GDM1 (cell line): ENCODE measurements around the gene JMJD4.
A peak's percentile ranks its signal among the peaks of the same experiment; 100 is the strongest.

Source experiments
- DNase-seq: peaks from one replicate; lab custom pipeline; 2025; lab: John Stamatoyannopoulos, UW

The JMJD4 gene, protein sequence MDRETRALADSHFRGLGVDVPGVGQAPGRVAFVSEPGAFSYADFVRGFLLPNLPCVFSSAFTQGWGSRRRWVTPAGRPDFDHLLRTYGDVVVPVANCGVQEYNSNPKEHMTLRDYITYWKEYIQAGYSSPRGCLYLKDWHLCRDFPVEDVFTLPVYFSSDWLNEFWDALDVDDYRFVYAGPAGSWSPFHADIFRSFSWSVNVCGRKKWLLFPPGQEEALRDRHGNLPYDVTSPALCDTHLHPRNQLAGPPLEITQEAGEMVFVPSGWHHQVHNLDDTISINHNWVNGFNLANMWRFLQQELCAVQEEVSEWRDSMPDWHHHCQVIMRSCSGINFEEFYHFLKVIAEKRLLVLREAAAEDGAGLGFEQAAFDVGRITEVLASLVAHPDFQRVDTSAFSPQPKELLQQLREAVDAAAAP

DNA sequence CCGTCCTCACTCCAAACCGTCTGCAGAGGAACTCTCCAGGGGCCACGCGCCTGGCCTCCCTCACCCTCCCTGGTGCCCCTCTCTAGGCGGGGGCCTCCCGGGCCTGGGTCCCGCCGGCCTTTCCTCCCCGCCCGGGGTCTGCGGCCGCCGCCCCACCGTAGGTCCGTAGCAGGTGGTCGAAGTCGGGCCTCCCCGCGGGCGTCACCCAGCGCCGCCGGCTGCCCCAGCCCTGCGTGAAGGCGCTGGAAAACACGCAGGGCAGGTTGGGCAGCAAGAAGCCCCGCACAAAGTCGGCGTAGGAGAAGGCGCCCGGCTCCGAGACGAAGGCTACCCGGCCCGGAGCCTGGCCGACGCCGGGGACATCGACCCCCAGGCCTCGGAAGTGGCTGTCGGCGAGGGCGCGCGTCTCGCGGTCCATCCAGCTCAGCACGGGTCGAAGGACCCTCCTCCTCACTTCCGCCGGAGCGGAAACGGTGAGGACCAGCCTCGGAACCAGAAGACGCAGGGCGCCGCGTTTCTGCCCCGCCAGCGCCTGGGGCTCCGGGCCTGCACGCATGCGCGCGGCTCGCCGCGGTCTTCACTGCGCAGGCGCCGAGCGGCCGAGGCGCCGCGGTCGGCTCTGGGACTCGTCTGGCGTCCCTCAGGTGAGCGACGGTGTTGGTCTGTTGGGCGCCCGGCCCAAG is at the start of gene JMJD4, which contains the start of gene SNAP47:
Gene JMJD4 (minus strand): TSS at position 447 of the 683 bp plus-strand sequence. CDS start 29 bp downstream, at position 418.
Gene SNAP47 (plus strand): TSS at position 580 of the 683 bp plus-strand sequence. CDS start 12,302 bp downstream, outside the sequence.
- DNase-seq: peak; percentile 89

DNA sequence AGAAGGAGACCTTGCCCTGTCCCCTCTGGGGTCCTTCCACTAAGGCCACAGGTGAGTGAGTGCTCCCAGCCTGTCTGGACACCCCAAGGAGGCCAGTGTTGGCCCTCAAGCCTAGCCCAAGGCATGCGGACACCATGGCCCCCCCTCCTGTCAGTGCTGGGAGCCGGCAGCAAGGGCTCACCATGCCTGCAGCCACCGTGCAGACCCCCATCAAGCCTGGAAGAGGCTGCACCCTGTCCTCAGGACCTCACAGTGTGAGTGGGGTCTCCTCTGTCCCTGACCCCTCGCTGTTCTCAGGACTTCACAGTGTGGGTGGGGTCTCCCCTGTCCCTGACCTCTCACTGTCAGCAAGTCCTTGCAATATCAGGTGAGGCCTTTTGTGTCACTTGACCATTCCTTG is 47.1 kb upstream of the JMJD4 start:
- DNase-seq: no peak

DNA sequence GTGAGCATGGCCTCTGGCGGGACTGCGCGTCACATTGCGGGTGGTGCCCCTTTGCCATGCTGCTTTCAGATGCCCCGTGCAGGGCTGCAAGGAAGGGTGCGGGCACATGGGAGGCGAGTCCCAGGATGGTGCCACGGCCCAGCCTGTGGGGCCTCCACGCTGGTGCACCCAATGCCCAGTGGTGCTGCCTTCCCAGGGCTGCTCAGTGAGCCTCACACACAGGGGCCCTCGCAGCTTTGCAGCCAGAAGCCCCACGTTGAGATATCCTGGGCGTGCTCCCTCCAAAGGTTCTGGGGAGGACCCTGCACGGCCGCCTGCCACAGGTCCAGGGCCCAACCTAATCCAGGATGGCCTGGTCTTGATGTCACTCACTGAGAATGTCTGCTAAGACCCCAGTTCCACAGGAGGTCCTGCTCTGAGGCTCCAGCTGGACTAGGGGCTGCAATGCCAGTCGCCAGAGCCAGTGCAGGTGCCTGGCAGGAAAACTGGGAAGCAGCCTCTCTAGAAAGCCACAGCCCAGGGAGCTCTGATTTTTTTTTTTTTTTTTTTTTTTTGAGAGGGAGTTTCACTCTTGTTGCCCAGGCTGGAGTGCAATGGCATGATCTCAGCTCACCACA is 46.3 kb upstream of the JMJD4 start:
- no peak for DNase-seq

DNA sequence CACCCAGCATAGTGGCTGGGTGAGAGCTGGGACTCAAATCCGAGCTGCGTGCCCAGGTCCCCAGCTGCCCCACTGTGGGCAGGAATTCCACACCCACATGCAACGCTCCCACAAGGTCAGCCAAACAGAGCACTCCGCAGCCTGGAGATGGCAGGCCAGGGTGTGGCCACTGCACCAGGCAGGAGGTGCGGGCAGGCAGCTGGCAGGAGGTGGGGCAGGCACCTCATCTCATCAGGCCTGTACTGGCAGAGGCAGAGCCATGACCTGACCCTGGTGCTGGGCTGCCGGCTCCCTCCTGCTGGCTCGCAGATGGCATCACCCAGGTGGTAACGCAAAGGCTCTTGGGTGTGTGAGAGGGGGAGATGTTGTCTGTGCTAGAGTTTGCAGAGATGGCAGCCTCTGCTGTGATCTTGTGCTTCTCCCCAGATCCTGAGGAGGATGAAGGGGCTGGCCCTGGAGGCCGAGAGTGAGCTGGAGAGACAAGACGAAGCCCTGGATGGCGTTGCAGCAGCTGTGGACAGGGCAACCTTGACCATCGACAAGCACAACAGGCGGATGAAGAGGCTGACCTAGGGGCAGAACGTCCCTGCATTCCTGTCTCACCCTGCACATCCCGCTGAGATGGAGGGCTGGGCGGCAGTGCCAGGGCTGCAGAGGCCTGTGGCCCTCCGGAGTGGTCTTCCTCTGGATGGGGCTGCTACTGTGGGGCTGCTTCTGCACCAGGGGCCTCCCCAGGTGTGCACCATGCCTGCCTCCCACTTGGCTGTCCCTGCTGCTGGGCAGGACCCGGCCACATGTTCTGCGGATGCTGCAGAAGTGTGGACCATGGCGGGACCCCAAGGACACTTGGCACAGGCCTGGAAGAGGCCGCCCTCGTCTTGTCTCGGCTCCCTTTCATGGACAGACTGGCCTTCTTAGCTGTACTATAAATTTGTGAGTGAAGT is 45.3 kb upstream of the JMJD4 start:
- no peak for DNase-seq

DNA sequence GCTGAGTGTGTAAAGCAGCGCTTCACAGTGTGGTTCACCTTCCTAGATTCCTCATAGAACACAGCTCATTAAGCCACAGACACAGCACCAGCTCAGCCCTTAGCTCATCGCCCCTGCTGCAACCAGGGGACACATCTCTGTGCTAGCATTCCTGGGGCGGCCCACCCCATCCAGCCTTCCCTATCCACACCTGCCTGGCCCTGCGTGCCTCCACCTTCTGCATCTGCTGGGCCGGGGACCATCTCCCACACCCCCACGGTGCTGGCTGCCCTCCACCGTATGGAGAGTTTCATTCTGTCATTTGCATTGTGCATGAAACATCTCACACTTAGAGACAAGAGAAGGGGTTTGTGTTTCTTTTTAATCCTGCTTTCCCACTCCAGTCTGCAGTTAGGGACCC is 44.6 kb upstream of the JMJD4 start:
- DNase-seq: no peak

DNA sequence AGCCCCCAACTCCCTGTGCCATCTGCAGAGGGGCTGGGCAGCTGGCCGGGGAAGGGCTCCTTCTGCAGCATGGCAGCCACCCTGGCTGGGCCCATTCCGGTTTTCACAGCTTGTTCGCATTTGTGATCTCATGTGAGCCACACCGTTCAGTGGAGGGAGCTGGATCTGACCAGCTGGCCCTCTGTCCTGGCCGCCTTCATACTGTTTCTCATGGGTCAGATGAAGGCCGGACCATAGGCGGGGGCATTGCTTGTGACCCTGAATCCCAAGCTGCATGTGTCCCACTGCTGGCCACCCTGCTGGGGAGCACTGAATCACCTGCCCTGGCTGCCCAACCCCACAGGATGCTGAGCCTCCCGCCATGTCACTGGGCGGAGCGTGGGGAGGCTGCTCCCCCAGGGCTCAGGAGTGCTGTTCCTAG is 43.9 kb upstream of the JMJD4 start:
- DNase-seq: no peak

DNA sequence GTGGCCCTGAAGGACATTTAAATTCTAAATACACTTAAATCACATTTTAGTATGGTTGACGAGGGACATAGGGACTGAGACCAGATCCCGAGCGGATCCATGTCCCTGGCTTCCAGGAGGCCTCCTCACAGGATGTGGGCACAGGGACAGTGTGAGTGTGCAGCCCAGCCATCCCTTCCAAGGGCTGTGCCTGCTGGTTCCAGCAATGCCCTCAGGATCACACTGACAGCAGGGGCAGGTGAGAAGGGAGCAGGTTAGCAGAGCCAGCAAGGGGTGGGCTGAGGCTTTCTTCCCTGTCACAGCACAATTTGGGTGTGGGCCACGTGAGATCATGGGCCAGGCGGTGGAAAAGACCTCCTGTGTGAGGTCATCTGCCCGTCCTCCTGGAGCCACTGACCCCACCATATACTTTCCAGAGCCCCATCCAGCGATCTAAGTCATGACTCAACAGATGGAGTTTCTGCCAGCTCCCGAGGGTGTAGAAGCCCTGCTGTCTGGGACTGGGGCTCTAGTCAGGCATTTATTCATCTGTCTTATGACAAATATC is 43.4 kb upstream of the JMJD4 start:
- no peak for DNase-seq

DNA sequence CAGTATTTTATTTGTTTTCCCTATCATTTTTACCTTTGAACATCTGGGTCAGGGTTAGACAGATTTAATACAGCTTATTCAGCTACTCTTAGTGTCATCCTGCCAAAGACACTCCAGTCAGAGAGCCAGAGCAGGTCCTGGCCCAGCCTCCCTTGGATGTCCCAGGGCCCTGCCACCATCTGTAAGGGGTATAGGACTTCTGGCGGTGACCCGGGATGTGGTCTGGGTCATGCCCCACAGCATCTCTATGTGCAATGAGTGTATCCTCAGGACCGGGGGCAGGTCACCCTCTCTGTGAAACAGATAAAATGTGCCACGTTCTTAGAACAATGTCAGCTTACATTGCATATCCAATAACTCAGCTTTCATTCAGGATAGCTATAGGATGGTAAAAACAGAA is 42.5 kb upstream of the JMJD4 start:
- no peak for DNase-seq

DNA sequence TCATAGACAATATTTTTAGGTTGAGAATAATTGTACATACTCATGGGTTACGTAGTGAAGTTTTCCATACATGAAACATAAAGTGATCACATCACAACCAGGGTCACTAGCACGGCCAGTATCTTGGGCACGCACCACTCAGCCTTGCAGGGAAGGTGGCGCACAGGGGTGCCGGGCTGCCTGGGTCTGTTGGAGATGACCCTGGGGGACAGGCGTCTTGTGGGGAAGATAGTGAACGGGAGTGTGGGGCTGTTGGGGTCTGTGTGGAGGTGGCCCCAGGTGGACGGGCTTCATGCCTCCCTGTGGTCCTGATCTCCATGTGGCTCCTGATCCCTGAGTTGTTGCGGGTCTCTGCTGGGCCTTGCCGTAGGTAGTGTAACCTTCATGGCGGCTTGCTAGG is 42.1 kb upstream of the JMJD4 start:
- no peak for DNase-seq

DNA sequence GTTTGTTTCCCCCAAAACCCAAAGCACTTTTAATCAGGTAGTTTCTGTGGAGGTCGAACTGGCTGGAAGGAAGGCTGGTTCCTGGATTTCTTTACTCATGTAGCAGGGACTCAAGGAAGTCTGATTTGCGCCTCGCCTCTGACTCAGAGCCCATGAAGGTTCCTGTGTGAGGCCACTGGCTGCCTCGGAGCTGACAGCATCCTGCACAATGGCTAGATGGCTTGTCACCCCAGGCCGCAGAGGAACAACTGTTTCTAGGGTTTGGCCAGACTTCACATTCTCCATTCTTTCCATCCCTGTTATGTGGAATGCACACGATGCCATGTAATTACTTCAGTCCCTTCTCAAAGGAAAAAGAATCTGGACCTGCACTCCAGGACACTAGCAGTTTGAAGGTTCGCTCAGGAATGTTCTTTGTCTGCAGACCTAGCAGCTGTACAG is 41.2 kb upstream of the JMJD4 start:
- peak; percentile 49 for DNase-seq

DNA sequence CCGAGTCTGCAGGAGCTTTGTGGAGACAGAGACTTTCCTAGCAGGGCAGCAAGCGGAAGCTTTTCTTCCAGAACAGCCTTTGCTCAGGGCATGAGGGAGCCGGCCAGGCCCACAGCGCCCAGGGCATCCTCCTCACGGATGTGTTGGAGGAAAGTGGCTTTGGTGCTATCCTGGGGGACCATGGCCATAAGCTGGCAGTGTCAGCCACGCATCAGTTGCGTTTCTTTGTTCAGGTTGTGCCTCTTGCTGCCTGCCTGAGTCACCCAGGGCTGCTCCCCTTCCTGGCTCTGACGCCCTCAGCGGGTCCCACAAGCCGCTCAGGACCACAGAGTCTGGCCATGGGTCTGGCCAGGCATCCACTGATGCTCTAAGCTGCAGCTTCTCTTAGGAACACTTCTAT is 40.7 kb upstream of the JMJD4 start:
- DNase-seq: no peak

DNA sequence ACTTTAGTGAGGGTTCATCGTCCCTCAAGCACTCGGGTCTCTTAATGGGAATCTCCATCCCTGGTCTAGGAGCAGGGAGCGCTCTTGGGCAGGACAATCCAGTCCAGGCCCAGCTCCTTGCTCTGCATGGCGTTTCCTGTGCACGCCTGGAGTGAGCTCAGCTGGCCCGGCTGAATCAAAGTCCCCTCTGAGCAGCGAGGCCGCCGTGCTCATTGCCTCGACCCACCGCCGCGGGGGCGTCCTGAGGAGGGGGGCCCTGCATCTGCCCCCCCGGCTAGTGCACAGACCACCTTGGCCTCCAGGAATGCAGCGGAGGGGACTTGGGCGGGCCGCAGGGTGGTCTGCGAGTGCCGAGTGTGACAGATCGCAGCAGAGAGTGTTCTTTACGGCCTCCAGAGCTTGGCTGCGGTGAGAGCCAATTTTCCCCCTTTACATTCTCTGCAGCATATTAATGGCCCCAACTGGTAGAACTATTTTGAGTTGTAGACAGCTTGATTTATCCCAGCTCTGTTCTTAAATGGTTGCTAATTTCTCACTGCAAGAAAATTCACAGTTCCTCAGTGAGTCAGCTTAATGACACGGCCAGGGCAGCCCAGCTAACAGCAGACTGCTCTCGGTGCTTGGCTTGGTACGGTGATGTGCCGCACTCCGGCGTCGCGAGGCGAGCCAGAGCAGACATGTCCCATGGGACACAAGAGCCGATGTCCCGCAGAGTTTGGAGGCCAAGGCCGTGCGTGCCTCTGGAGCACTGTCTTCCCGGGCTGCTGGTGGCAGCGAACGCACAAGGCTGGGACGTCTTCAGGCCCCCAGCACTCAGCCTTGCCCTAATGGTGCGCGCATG is 39.9 kb upstream of the JMJD4 start:
- DNase-seq: no peak

DNA sequence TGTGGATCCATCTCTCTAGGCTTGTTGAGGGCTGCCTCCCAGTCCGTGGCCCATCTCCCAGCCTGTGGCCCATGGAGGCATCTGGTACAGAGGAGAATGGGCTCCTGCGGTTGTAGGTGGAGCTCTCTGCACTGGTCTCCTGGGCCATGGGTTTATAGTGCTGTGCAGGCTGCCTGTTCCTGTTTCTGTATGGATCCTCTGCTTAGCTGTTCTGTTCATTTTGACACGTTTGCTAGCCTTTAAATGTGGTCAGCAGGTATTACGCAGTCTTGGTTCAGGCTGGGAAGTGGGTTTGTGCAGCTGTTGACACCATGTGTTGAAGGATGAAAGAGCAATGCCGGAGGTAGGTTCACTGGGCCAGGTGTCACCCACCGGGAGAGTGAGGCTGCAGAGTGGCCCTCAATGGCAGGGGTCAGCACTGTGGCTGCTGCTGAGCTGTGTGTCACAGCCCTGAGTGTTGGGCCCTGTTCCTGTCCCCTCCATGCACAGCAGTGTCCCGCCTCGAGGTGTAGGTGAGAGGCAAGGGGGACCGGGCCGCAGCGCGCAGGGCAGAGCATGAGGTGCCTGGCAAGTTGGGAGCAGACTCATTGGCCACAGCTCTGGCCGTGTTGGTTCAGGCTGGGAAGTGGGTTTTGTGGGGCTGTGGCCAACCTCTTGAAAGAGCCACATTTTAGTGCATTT is 39.1 kb upstream of the JMJD4 start:
- no peak for DNase-seq

DNA sequence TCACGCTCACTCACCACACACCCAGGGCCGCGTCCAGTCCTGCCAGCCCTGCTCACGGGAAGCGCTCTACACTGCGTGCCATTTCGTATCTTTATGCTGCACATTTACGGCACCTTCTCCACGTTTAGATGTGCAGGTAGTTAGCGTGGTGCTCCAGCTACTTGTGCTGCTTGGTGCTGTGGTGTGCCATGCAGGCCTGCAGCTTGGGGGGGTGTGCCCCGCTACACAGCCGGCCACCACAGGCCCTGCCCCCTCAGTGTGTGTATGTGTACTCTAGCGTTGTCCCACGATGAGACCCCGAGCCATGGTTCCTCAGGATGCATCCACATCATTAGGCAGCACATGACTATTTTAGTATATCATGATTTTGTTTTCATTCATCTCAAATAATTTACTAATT is 38.5 kb upstream of the JMJD4 start:
- DNase-seq: no peak

DNA sequence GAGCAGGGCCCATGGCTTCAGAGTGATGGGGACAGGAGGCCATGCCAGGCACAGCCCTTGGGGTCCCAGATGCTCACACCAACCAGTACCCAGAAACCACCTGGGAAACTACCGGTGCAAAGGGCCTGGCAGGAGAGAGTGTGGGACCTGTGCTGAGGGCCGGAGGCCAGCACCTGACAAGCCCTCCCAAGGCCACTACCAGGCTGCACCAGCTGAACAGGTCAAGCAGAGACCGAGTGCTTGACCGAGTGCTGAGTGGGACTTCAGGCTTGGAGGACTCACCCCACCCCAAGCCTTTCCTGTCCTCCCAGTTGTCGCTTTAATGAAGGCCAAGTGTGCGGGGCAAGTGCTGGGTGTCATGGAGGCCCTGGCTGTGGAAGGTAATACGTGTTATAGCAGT is 36.7 kb upstream of the JMJD4 start:
- DNase-seq: no peak

DNA sequence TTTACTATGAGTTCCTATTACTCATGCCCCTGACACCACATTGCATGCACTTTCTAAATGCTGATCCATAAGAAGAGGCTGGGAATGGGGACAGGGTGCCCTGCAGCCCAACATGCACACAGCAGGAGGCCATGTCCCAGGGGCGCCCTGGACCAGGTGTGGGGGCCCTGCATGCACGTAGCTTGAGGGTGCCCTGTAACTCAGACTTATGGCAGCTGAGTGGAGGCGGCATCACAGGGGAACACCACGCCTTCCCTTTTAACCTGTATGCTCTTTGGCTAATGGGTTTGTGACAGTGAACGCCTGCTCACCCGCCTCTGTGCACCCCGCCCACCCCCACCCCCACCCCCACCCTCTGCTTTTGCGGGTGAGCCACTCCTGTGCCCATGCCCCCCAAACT is 36.2 kb upstream of the JMJD4 start:
- no peak for DNase-seq

DNA sequence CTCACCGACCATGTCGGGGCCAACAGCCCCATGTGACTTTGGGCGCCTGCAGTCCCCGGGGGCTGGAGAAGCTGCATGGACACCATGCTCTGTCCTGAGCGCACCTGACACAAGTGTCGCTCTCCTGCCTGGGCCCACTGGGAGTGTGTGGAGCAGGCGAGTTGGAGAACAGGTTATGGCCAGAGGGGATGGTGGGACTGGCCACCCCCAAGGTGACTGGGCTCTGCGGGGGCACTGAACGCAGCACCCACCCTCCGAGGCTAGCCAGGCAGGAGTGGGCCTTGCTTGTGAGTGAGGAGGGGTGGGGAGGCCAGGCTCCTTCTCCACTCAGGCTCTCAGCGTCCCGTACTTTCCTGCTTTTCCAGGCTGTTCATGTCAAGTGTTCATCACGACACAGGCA is 35.7 kb upstream of the JMJD4 start:
- DNase-seq: no peak

DNA sequence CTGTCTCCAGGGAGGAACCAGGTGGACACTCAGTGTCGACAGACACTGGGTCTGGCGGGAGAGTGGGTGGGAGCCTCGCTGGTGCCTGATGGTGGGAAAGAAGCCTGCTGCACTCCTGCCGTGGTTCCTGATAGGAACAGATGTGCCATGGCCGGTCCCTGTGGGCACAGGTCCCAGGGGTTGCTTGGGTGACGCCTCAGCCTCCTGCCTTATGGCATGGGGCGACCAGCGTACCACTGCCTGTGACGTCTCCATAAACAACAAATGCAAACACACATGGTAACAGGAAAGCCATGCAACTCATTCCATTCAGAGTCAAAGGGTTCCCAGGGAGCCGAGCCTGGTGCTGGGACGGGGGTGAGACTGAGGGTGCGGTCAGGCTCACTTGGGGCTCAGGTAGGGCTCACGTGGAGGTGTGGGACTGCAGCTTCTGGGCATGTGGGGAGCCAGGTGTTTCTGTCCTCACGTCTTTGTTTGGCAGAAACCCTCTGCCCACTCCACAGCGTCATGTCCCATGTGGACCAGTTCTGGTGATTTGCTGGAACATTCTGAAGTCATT is 34.9 kb upstream of the JMJD4 start:
- DNase-seq: no peak

DNA sequence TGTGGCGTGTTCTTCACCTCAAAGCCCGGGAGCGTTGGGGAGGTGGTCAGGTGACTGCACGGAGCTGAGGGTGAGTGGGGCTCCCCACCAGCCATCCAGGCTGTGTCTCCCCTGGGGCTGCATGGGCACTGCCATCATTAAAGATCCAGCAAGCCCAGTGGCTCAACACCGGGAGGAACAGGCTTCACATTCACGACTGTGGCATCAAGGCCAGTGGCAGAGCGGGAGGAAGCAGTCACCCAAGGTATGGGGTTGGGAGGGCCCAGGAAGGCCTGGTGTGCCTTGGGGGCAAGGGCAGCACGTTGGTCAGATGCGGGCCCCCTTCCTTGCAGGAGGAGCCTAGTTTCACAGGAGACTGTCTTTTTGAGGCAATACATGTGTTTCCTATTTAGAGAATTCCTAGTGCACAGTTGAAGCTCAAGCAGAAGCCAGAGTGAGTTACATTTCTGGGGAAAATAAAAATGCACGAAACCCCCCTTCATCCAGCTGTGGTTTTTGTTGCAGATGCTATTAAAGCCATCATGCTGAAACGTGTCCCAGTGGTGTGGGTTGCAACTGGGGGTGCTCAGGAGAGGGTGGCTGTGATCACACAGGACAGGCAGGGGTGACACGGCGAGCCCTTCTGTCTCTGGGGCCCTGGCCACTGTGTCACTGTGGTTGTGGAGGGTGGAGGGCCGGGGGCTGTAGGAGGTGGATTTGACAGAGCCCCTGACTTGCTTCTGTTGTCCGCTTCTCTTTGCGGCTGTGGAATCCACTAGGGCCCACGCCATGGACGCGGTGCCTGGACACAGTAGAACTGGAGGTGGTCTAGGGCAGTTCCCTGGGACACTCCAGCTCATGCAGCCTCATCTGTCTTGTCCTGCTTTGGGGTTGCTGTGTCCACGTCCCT is 34.2 kb upstream of the JMJD4 start:
- no peak for DNase-seq
